Kidney tubule cell (primary cell): ENCODE data around the gene ABCA9.
"Not testable (repeated sequence)": the region's sequence is repeated elsewhere in the genome, so short reads cannot be mapped to it uniquely, and the experiment has no call there.

Source experiments
- DNase-seq: peaks from one replicate; pipeline ENCODE4 v3.0.0-alpha.2; 2018; ENCODE audit warnings: low spot score

Gene ABCA9, protein sequence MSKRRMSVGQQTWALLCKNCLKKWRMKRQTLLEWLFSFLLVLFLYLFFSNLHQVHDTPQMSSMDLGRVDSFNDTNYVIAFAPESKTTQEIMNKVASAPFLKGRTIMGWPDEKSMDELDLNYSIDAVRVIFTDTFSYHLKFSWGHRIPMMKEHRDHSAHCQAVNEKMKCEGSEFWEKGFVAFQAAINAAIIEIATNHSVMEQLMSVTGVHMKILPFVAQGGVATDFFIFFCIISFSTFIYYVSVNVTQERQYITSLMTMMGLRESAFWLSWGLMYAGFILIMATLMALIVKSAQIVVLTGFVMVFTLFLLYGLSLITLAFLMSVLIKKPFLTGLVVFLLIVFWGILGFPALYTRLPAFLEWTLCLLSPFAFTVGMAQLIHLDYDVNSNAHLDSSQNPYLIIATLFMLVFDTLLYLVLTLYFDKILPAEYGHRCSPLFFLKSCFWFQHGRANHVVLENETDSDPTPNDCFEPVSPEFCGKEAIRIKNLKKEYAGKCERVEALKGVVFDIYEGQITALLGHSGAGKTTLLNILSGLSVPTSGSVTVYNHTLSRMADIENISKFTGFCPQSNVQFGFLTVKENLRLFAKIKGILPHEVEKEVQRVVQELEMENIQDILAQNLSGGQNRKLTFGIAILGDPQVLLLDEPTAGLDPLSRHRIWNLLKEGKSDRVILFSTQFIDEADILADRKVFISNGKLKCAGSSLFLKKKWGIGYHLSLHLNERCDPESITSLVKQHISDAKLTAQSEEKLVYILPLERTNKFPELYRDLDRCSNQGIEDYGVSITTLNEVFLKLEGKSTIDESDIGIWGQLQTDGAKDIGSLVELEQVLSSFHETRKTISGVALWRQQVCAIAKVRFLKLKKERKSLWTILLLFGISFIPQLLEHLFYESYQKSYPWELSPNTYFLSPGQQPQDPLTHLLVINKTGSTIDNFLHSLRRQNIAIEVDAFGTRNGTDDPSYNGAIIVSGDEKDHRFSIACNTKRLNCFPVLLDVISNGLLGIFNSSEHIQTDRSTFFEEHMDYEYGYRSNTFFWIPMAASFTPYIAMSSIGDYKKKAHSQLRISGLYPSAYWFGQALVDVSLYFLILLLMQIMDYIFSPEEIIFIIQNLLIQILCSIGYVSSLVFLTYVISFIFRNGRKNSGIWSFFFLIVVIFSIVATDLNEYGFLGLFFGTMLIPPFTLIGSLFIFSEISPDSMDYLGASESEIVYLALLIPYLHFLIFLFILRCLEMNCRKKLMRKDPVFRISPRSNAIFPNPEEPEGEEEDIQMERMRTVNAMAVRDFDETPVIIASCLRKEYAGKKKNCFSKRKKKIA (N-terminal part only)

DNA sequence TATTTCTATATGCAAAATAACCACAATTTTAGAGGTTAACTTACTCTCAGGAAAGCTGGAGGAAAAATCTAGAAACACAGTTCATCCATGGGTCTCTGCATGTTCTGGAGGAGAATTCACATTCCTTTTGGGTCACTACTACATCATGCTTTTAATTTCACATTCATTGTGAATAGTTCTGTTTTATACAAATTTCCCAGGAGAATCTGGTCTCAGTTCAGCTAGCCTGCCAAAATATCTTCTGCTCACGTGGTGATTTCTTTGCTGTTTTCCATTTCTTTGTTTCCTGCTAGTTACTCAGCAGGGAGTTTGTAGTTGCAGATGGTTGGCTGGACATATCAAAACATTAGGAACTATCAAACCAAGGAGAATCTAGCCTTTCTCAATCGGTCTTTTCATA lies at the start of gene ABCA9:
ABCA9 (minus strand) TSS at position 106 of the 400 bp plus-strand sequence. CDS start 9,801 bp downstream, outside the sequence.
- no peak for DNase-seq

DNA sequence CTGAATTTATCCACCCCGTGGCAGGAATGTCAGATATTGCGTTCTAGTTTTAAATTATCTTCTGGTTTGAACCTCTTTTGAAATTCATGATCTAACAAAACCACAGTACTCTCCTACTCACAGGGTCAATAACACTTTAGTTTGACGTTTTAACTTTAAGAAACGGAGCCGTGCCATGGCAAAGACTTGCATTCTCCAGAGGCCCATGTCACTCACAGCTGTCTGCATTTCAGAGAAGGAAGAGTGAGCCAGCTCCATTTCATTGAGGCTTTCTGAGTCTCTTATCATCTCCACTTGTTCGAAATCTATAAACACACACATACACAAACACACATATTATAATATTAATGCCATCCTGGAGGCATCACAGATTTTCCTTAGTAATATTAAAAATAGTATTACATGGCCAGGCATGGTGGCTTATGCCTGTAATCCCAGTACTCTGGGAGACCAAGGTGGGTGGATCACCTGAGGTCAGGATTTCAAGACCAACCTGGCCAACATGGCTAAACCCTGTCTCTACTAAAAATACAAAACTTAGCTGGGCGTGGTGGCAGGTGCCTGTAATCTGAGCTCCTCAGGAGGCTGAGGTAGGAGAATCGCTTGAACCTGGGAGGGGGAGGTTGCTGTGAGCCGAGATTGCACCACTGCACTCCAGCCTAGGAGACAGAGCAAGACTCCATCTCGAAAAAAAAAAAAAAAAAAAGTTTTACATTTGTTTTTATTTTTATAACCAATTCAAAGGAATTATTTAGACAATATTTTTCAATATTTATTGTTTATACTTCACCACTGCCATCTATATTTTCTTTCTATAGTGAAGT lies 45.4 kb upstream of the ABCA9 start:
- no peak for DNase-seq

DNA sequence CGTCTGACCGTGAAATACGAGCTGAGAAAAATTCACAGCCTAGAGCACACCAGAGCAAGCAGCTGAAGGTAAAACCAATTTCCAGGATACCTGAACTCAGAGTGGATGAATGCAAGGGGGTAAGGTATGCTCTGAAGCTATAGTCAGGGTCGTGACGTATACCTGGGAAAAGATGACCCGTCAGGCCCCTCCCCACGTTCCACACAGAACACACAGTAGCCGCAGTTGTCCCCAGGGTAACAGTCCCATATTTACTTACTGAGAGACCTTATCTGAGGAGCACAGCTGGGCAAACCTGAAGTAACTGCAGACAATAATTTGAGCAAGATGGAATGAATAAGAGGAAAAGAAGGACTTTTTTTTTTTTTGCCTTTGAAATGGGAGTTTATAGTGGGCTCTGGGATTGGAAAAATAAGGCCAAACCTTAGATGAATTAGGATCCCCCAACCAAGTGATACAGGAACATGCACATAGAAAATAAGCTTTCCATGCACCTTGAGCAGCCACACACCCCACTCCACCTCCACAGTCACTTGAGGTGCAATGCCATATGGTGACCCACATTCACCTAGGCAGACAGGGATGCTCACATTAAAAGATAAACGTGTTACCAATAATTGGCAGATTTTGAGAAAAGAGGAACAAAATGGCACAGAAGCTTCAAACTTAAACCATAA lies 43.0 kb upstream of the ABCA9 start:
- no peak for DNase-seq

DNA sequence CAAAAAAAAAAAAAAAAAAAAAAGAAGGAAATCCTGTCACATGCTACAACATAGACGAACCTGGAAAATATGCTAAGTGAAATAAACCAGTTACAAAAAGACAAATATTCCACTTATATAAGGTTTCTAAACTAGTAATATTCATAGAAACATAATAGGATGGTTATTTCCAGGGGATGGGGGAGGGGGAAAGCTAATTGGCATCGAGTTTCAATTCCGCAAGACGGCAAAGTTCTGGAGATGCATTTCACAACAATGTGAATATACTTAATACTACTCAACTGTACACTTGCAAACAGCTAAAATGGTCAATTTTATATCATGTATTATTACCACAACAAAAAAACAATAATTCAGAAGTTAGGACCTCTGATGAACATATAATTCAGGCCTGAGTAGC lies 37.9 kb upstream of the ABCA9 start:
- DNase-seq = no peak

DNA sequence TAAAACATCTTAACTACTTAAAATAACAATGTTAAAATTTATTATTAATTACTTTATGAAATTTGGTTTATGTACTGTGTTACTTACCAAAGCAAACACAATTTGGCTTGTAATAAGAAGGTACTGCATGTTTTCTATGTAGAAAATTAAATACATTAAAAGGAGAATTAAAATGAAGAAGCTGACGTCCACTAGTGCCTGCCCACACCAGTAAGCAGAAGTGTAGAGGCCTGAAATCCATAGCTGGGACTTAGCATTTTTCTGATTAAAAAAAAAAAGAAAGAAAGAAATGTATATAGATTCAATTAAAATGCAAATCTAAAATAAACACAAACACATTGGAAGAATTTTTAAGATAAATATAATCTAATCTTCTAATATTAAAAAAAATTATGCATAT lies 35.8 kb upstream of the ABCA9 start:
- no peak for DNase-seq

DNA sequence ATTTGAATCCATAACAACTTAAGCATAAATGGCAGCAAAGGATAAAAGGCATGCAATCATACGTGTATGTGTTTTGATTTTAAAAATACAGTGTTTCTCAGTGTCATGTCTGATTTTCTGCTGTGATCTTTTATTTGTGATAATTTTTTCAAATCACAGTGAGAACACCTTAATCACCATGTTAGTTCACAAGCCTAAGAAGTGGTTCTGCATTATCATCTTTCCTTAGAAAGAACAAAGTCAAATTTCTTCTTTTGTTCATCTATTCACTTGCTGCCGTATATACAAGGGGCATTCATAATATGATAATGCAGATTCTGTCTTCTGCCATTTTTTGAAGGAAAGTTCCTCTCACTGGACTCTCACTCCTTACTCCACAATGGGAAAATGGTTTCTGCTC lies 33.3 kb upstream of the ABCA9 start:
- no peak for DNase-seq

DNA sequence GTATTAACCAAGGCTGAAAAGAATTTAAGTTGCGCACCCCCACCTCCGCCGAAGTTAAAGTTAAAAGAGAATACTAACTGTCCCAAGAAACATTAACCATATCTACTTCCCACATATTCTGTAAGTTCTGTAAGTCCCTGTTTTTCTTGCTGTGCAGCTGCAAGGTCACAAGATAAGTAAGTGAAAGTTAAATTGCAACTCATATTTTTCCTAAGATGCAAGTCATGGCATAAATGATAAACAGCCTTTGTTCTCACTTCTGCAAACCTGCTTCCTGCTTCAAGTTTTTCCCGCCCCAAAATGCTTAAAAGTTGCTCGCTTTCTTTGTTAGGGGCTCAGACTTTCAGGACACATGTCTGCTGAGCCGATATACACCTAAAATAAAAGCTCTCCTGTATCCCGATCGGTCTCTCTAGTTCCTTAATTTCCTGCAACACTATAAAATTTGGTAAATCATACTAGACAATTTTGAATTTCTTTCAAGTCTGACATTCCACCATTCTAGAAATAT lies 32.6 kb upstream of the ABCA9 start:
- no peak for DNase-seq

DNA sequence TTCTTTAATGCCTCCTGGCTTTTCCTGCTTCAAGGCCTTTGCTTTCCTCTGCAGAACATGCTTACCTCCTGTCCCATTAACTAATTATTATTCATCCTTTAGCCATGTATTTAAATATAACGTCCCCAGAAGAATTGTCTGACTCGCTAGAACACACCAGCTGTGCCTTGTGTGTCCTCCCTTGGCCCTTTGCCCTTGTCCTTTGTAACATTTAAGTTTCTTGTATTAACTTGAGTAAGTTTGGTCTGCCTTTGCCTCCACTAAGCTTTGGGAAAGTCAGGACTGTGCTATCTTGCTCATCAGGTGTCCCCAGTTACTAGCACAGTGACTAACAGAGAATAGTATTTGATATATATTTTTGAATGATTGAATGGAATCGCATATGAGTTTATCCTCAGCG lies 29.6 kb upstream of the ABCA9 start:
- no peak for DNase-seq

DNA sequence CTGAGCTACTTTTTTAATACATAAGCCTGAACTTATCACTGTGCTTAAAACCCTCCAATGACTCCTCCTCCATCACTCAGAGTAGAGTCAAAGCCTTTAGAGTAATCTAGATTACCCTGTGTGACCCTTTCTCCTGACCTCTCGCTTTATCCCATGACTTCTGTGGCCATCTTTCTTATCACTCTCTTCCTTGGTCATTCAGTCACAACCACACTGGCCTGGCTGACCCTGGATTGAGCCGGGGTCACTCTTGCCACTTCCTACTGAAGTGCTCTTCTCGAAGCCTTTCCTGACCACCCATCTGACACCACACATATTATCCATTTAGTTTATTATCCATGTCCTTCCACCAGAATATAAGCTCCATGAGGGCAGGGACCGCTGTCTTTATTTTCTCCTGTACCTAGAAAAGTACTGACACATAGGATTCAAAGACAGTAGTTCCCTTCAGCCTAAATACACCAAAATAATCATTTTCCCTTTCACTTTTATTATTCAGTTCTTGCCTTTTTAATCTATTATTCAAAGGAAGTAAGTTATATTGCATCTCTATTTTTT lies 28.0 kb upstream of the ABCA9 start:
- no peak for DNase-seq

DNA sequence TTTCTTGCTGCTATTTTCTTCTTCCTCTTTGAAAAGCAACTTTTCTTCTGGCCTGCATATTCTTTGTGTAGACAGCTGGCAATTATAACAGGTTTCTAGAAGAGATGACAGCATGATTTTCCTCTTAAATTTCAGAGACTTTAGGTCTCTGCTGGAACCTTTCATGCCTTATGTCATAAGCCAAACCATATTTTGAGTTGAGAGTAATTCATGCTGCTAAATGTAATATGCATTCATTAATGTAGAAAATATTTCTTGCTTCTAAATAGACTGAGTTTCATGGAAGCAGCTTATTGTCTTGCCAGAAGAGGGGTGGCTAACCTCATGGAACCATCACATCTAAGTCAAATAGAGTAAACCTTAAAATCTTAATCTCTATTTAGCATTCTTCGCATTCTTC lies 25.9 kb upstream of the ABCA9 start:
- DNase-seq = no peak

DNA sequence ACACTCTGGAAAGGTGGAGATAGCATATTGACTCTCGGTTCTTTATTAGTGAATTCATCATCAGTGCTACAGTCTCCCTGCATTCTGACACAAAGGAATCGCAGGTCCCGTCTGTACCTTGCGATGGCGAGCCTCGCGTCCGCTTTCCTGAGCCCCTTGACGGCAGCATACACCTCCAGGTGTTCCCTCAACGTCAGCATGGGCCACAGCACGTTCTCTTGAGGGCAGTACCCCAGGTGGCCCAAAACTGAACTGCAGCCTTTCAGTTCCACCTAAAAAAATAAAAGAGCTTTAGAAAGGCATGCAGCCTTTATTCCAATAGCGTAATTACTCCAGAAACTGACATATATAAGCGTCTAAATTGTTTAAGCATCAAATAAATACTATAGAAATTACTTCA lies 24.2 kb upstream of the ABCA9 start:
- DNase-seq = no peak

DNA sequence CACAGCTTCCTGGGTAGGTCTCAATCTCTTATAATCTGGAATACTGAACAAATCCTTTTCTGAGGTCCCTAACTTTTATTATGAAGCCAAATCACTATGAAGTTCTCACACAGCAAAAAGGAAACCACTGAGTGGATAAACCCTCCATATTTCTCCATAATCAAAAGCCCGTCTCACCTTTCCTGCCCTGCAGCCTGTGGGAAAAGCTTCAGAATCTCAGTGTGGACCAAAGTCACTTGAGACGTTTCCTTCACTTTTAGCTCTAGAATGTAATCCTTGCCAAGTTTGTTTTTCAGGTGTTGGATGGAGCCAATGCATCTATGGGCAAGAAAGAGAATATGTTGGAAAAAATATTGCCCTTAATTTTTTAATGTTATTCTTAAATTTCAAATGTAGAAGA lies 22.0 kb upstream of the ABCA9 start:
- DNase-seq = no peak

DNA sequence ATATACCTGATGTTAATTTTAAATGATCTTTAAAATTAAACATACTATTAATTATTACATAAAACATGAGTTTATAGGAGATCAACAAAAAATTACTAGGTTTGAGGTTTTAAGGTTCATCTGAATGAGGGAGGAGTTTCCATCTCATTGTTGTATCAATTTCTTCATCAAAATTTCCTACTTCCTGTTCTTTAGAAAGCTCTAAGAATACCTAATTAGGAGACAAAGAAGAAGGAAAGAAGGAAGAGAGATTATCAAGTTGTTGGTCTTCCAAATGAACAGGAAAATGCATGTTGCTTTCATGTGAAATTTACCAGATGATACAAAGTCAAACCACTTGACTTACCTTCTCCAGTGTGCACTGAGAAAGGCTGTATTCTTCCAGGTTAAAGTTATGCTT lies 18.1 kb upstream of the ABCA9 start:
- DNase-seq = no peak

DNA sequence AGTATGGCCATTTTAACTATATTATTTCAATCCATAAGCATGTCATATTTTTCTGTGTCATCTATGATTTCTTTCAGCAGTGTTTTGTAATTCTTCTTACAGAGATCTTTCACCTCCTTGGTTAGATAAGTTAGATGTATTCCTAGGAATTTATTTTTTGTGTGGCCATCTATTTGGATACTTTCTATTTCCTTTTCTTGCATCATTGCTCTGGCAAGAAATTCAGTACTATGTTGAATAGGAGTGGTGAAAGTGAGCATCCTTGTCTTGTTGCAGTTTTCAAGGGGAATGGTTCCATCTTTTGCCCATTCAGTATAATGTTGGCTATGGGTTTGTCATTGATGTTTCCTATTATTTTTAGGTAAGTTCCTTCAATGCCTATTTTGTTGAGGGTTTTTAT lies 15.1 kb upstream of the ABCA9 start:
- DNase-seq = no peak

DNA sequence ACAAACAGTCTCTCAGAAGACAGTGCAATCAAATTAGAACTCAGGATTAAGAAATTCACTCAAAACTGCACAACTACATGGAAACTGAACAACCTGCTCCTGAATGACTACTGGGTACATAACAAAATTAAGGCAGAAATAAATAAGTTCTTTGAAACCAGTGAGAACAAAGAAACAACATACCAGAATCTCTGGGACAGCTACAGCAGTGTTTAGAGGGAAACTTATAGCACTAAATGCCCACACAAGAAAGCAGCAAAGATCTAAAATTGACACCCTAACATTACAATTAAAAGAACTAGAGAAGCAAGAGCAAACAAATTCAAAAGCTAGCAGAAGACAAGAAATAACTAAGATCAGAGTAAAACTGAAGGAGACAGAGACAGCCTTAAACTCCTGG lies 12.7 kb upstream of the ABCA9 start:
- not testable (repeated sequence) for DNase-seq

DNA sequence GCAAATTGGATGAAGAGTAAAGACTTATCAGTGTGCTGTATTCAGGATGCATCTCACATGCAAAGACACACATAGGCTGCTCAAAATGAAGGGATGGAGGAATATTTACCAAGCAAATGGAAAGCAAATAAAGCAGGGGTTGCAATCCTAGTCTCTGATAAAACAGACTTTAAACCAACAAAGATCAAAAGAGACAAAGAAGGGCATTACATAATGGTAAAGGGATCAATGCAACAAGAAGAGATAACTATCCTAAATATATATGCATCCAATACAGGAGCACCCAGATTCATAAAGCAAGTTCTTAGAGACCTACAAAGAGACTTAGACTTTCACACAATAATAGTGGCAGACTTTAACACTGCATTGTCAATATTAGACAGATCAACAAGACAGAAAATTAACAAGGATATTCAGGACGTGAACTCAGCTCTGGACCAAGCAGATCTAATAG lies 12.1 kb upstream of the ABCA9 start:
- not testable (repeated sequence) for DNase-seq

DNA sequence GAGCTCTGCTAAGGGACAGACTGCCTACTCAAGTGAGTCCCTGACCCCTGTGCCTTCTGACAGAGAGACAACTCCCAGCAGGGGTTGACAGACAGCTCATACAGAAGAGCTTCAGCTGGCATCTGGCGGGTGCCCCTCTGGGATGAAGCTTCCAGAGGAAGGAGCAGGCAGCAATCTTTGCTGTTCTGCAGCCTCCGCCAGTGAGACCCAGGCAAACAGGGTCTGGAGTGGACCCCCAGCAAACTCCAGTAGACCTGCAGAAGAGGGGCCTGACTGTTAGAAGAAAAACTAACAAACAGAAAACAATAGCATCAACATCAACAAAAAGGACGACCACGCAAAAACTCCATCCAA lies 10.5 kb upstream of the ABCA9 start:
- not testable (repeated sequence) for DNase-seq

DNA sequence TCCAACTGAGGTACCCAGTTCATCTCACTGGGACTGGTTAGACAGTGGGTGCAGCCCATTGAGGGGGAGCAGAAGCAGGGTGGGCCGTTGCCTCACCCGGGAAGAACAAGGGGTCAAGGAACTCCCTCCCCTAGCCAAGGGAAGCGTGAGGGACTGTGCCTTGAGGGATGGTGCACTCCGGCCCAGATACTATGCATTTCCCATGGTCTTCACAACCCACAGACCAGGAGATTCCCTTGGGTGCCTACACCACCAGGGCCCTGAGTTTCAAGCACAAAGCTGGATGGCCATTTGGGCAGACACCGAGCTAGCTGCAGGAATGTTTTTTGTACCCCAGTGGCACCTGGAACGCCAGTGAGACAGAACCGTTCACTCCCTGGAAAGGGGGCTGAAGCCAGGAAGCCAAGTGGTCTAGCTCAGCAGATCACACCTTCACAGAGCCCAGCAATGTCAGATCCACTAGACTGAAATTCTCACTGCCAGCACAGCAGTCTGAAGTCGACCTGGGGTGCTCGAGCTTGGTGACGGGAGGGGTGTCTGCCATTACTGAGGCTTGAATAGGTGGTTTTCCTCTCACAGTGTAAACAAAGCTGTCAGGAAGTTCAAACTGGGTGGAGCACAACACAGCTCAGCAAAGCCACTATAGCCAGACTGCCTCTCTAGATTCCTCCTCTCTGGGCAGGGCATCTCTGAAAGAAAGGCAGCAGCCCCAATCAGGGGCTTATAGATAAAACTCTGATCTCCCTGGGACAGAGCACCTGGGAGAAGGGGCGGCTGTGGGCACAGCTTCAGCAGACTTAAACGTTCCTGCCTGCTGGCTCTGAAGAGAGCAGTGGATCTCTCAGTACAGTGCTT lies 9.9 kb upstream of the ABCA9 start:
- not testable (repeated sequence) for DNase-seq

DNA sequence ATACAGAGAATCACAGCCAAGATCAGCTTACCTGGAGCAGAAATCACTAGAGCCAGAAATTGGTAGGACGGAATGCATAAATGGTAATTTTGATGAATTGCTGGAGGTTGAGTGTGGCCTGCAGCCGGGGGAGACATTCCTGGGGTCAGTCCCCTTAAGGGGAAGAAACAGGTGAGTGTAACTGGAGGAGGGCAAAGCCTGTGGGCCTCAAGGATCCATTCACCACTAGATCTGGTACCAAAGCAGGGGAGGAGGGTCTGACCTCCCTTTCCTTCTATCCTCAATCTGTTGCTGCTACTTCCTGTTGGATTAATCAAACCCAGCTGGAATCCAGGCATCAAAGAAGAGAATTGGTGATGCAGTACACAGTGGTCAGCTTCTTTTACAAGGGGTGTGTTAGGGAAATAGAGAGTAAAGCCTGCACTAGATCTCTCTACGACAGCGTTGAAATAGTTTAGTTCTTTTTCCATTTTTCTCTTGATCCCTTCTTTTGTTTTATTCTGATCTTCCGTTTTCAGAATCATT lies 8.6 kb upstream of the ABCA9 start:
- DNase-seq = no peak
